ENCODE results near the gene CHD9.

GRCh38 chr16:53257001-53257400 is 202.2 kb downstream of the CHD9 start:
- TF ChIP-seq CTCF (IDR thresholded peaks at IDR 0.05 in 4 of 5, conservative IDR thresholded peaks at IDR 0.05 in 1 of 5), result no peak
- TF ChIP-seq POLR2A (IDR thresholded peaks at IDR 0.05), result no peak

Data from gastrocnemius medialis (tissue), 4 donors.